Ramos (cell line): ENCODE measurements around the gene ABHD2.
"Not testable (repeated sequence)": the region's sequence is repeated elsewhere in the genome, so short reads cannot be mapped to it uniquely, and the experiment has no call there.

Experiments used
- in situ Hi-C: fragments of 300-500 bp; cut with MboI; formaldehyde crosslinking; loops from one replicate; pipeline ENCODE4 v1.14.3; 2022; ENCODE audit warnings: low sequenced_read_pairs; ENCODE audit not compliant: unreplicated experiment

The ABHD2 gene

DNA sequence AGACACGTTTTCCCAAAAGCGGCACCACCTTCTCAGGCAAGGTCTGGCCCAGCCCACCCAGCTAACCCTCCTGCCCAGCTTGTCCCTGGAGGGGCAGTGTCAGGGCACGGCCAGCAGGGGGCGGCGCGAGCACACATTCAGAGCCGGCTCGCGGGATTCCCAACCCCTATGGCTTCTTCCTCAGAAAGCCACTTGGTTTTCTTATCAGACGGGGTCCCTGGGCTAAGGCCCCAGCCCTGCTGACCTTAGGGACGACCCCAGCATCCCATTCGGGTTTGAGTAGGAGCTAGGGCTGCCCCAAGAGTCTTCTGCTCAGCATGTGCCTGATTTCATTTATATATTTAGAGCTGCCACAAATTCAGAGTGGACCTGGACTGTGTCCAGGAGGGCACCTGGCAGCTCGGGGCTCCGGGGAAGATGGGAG lies 118.7 kb downstream of the ABHD2 start:
- in situ Hi-C loops: no loop called here

DNA sequence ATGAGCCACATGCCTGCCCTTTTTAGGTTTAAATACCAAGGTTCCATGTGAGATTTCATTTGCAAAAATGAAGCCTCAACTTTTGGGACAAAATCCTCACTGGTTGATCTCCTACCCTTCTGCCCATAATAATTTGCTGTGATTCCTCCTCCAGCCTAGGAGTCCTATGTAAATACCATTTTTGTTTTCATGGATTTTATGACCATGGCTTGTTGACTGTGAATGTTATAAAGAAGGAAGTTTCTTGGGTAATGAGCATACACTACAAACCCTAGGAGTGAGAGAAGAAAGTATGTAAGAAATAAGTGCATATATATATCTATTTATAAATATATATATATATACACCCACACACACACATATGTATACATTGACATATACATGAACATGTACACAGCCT lies 120.0 kb downstream of the ABHD2 start:
- in situ Hi-C loops: no loop called here

GRCh38 chr15:89209057-89209456 lies 120.8 kb downstream of the ABHD2 start:
- in situ Hi-C loops: no loop called here

- in situ Hi-C loops: no loop called here
These were observed 123.5 kb downstream of the ABHD2 start for GRCh38 chr15:89211678-89212170.

DNA sequence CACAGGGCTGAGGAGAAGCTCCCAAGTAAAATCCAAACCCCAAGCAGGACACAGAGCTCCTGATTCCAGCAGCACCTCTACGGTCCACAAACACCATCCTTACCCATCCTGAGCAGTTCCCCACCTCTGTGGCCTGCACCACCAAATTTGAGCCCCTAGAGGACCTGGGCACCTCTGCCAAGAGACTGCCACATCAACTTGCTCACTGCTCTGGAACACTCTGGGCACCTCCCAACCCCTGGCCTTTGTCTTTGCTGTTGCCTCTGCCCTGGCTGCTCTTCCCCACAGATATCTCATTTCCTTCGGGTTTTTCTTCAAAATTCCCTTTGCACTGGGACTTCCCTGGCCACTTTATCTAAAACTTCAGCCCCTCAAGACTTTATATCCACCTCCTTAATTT lies 127.4 kb downstream of the ABHD2 start:
- in situ Hi-C loops: no loop called here

DNA sequence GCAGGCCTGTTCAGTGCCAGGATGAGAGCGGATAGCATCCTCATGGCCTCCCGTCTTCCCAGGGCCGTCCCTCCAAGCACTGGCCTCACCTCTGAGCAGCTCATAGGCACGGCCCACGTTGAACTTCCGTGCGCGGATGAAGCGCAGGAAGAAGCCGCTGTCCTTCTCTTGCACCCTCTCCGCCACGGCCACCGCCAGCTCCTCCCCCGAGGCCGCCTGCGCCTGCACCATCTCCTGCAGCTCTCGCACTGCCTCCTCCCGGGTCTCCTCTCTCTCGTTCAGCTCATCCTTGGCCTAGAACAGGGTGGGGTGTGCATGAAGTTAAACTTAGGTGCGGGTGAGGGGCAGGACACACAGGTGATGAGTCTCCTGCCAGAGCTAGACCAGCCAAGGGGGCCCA lies 128.8 kb downstream of the ABHD2 start:
- in situ Hi-C loops: no loop called here

GRCh38 chr15:89217686-89218376 lies 129.6 kb downstream of the ABHD2 start:
- in situ Hi-C loops: no loop called here

GRCh38 chr15:89218531-89218930 lies 130.3 kb downstream of the ABHD2 start:
- in situ Hi-C loops: no loop called here

GRCh38 chr15:89221543-89221942 lies 133.3 kb downstream of the ABHD2 start, which contains the start of gene RLBP1:
Gene RLBP1 (minus strand): TSS chr15:89221579. CDS start chr15:89218975, 2,604 bp downstream.
- in situ Hi-C loops: no loop called here

- in situ Hi-C loops: no loop called here
These were observed 137.3 kb downstream of the ABHD2 start for GRCh38 chr15:89225588-89225987.

GRCh38 chr15:89226359-89227221 lies 138.3 kb downstream of the ABHD2 start:
- in situ Hi-C loops: no loop called here

DNA sequence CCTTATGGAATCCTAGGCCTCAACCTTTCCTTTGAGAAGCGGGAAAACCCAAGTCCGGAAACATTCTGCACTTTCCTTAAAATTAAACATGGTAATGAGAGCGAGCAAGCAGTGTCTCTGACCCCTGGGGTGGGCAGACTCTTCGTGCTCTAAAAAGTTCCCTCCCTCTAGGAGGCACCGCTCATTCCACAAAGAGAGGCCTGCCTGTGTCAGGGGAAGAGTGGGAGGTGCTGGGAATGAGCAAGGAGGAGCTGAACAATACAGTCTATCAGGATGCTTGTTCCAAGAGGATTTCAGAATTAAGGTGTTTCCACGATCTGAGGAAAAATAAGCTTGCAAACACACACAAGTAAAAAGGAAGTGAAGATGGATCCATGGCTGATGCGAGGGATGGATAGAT lies 139.2 kb downstream of the ABHD2 start:
- in situ Hi-C loops: no loop called here

DNA sequence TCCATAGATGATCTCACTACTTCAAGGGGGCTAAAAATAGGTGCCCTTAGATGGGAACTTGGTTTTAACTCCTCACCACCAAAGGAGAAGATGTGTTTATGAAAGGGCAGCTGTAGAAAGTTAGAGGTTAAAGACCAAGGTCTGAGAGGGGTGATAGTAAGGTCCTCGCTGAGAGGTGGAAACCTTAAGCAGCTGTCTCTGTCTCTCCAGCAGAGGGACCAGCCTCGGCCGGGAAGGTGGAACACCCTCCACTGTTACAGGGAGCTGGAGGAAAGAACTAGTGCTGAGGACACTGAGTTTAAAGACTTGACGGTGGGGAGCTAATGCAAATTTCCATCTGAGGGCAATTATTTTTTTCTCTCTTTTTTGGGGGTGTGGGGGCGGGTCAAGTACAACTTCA lies 142.0 kb downstream of the ABHD2 start:
- in situ Hi-C loops: no loop called here

- in situ Hi-C loops: no loop called here
These were observed 143.6 kb downstream of the ABHD2 start for GRCh38 chr15:89231832-89232231.

- in situ Hi-C loops: not testable (repeated sequence)
These were observed 151.9 kb downstream of the ABHD2 start for GRCh38 chr15:89239883-89240810.

GRCh38 chr15:89243046-89243690 lies 154.9 kb downstream of the ABHD2 start:
- in situ Hi-C loops: no loop called here

DNA sequence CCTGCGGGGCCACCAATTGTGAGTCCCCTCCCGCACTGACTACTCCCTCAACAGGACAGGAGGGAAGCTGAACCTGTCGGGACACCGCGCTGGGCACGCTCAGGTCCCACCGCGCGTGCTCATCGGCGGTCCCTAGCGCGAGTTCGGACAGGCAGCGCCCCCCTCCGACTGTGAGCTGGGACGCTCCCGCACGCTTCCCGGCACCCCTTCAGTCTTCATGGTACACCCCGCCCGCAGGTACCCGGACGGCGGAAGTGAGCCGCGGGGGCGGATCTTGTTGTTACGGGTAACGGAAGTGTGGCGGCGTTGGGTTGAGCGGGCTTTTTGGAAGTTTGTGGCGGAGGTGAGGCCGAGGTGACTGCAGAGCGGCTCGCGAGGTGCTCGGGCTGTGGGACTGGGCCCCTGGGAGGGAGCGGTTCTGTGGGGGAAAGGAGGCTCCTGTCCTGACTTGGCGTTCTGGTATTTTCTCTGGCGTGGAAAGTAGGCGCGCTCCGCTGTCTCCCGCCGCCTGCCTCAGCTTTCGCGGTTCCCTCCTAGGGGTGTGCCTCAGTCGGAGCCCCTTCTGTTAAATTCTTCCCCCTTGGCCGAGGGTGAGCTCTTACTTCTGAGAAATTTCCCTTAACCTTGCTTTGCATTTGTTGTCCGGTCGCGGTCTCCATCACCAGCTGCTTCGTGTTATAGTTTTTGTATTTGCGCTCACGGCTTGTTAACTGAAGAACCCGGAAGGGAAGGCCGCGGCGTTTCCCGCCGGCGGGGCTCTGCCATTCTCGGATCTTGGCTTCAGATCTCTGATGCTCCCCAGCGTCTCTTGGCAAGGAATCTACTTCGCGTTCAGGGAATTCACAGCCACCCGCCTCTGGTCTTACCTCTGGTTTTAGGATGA lies 155.7 kb downstream of the ABHD2 start, which contains the start of gene FANCI:
Gene FANCI (plus strand): TSS at position 289 of the 883 bp plus-strand sequence. CDS start 3,669 bp downstream, outside the sequence.
- in situ Hi-C loops: no loop called here

GRCh38 chr15:89244574-89244903 lies 156.3 kb downstream of the ABHD2 start:
- in situ Hi-C loops: no loop called here

DNA sequence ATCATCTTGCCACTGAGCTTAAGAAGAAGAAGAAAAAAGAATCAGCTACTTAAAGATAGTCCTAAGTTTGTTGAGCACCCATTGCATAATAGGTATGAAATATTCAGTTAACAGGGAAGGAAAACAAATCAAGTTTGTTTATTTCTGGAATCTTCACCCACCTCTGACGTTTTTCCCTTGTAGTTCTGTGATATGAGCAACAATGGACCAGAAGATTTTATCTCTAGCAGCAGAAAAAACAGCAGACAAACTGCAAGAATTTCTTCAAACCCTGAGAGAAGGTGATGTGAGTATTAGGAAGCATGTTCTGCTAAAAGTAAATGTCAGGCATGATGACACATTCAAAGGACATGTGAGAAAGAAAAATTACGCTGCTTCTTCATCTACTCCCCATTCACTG lies 159.2 kb downstream of the ABHD2 start:
- in situ Hi-C loops: no loop called here
